WTC11 (cell line): Measurements from ENCODE around the gene CHST13. TPM values are rescaled to one million over a fixed set of nuclear protein-coding genes. Genes with fewer than 3 reads are reported as not detected.

ENCODE experiments used
- ATAC-seq: fragments of 200-7000 bp; cut with Tn5 transposase; 2 replicates; pipeline ENCODE4 v1.10.0; 2021; ENCODE audit warnings: mild to moderate bottlenecking, moderate library complexity
- CTCF ChIA-PET: fragments of 300-600 bp; sonication (Branson Sonifier 250); formaldehyde crosslinking; loops from one replicate; lab custom pipeline; 2021; ENCODE audit warnings: antibody characterized with exemption; lab: Charles Lee
- POLR2A ChIA-PET: fragments of 350-600 bp; sonication (Branson Sonifier 250); formaldehyde crosslinking; loops from one replicate; lab custom pipeline; 2021; ENCODE audit warnings: antibody characterized with exemption; lab: Charles Lee
- DNase-seq: peaks from one replicate; pipeline ENCODE4 v3.0.0; 2021; ENCODE audit warnings: low spot score
- H3K27ac Mint-ChIP-seq: 2 replicates; pipeline ENCODE4 v1.8.0; 2021; ENCODE audit warnings: mixed read lengths
- H3K27me3 Mint-ChIP-seq: 2 replicates; pipeline ENCODE4 v1.8.0; 2021; ENCODE audit warnings: low read depth, mild to moderate bottlenecking, moderate library complexity, mixed read lengths
- H3K36me3 Mint-ChIP-seq: 2 replicates; pipeline ENCODE4 v1.8.0; 2021; ENCODE audit warnings: mixed read lengths
- H3K4me1 Mint-ChIP-seq: 2 replicates; pipeline ENCODE4 v1.8.0; 2022; ENCODE audit warnings: mixed read lengths
- H3K4me3 Mint-ChIP-seq: 2 replicates; pipeline ENCODE4 v1.8.0; 2021; ENCODE audit warnings: mild to moderate bottlenecking, moderate library complexity, mixed read lengths
- H3K9me3 Mint-ChIP-seq: 2 replicates; pipeline ENCODE4 v1.8.0; 2021; ENCODE audit warnings: mixed read lengths
- ATF3 ChIP-seq: sonication (generic); formaldehyde crosslinking; conservative IDR thresholded peaks from 2 replicates; pipeline ENCODE4 v1.8.1; 2022; ENCODE audit warnings: mild to moderate bottlenecking, missing genetic modification reagents
- CBFB ChIP-seq: sonication (generic); formaldehyde crosslinking; IDR thresholded peaks from 2 replicates; pipeline ENCODE4 v1.8.1; 2022; ENCODE audit warnings: mild to moderate bottlenecking, low read depth, missing genetic modification reagents
- CDX4 ChIP-seq: fragments of 250-450 bp; sonication (Bioruptor Pico); IDR thresholded peaks from 2 replicates; pipeline ENCODE4 v1.9.0; 2021; ENCODE audit warnings: moderate library complexity, mild to moderate bottlenecking, inconsistent platforms, borderline replicate concordance
- E2F1 ChIP-seq: sonication (generic); formaldehyde crosslinking; IDR thresholded peaks from 2 replicates; pipeline ENCODE4 v1.8.0; 2022; ENCODE audit warnings: mild to moderate bottlenecking, missing genetic modification reagents
- EMX1 ChIP-seq: fragments of 250-450 bp; sonication (Bioruptor Pico); IDR thresholded peaks from 2 replicates; pipeline ENCODE4 v1.8.0; 2021; ENCODE audit warnings: mild to moderate bottlenecking
- ERG ChIP-seq: fragments of 250-450 bp; sonication (Bioruptor Pico); IDR thresholded peaks from 2 replicates; pipeline ENCODE4 v1.8.0; 2021; ENCODE audit warnings: mild to moderate bottlenecking
- GABPB1 ChIP-seq: sonication (generic); formaldehyde crosslinking; IDR thresholded peaks from 2 replicates; pipeline ENCODE4 v1.8.1; 2023; ENCODE audit warnings: mild to moderate bottlenecking, missing genetic modification reagents
- GRHL2 ChIP-seq: fragments of 250-450 bp; sonication (Bioruptor Pico); IDR thresholded peaks from 2 replicates; pipeline ENCODE4 v1.8.0; 2022; ENCODE audit warnings: mild to moderate bottlenecking, moderate library complexity; ENCODE audit not compliant: insufficient replicate concordance, severe bottlenecking
- MAX ChIP-seq: sonication (generic); formaldehyde crosslinking; IDR thresholded peaks from 2 replicates; pipeline ENCODE4 v1.8.0; 2022; ENCODE audit warnings: mild to moderate bottlenecking, missing genetic modification reagents
- MXD4 ChIP-seq: fragments of 250-450 bp; sonication (Bioruptor Pico); IDR thresholded peaks from 2 replicates; pipeline ENCODE4 v1.8.0; 2021; ENCODE audit warnings: mild to moderate bottlenecking, moderate library complexity, borderline replicate concordance
- STAT6 ChIP-seq: sonication (generic); formaldehyde crosslinking; conservative IDR thresholded peaks from 2 replicates; pipeline ENCODE4 v1.8.1; 2023; ENCODE audit warnings: mild to moderate bottlenecking, low read depth, missing genetic modification reagents, moderate library complexity
- TEAD1 ChIP-seq: sonication (generic); formaldehyde crosslinking; IDR thresholded peaks from 2 replicates; pipeline ENCODE4 v1.8.0; 2022; ENCODE audit warnings: mild to moderate bottlenecking, missing genetic modification reagents
- TP53 ChIP-seq: sonication (generic); formaldehyde crosslinking; IDR thresholded peaks from 2 replicates; pipeline ENCODE4 v1.8.1; 2023; ENCODE audit warnings: mild to moderate bottlenecking, missing genetic modification reagents
- USF1 ChIP-seq: sonication (generic); formaldehyde crosslinking; IDR thresholded peaks from 2 replicates; pipeline ENCODE4 v1.8.0; 2022; ENCODE audit warnings: mild to moderate bottlenecking, missing genetic modification reagents
- ZNF232 ChIP-seq: sonication (generic); formaldehyde crosslinking; IDR thresholded peaks from 2 replicates; pipeline ENCODE4 v1.8.0; 2022; ENCODE audit warnings: mild to moderate bottlenecking, missing genetic modification reagents
- ZNF416 ChIP-seq: fragments of 250-450 bp; sonication (Bioruptor Pico); IDR thresholded peaks from 2 replicates; pipeline ENCODE4 v1.9.0; 2021; ENCODE audit warnings: mild to moderate bottlenecking, inconsistent platforms
- total RNA-seq: library from RNA; stranded (reverse); gene quantifications from 3 replicates; pipeline ENCODE4 v1.2.3, GENCODE V29; 2021

The CHST13 gene
- total RNA-seq, 1 experiment from 2014 or later: 4.1 TPM

- POLR2A ChIA-PET: no interaction called here
- no peak for DNase-seq
- Mint-ChIP-seq H3K27ac (no peak overlapping the region), H3K27me3 (no peaks in the 10 kb centered on the region; the same call in 1 of the 2 replicates), H3K9me3 (no peaks in the 10 kb centered on the region), H3K4me3 (no peak overlapping the region), H3K4me1 (peaks cover 15% of the 10 kb centered on the region), H3K36me3 (no peaks in the 10 kb centered on the region)
- CTCF ChIA-PET: interaction anchor here (0.7 kb wide), 1 partner anchor 800 kb away, joined by 3 read pairs; no protein-coding TSS in a partner anchor
- TF ChIP-seq STAT6 (CRISPR knock-in tag): no peak
- TF ChIP-seq ERG (CRISPR knock-in tag): no peak
- TF ChIP-seq GABPB1 (CRISPR knock-in tag): no peak
- TF ChIP-seq MXD4 (CRISPR knock-in tag): no peak
- TF ChIP-seq E2F1 (CRISPR knock-in tag): no peak
- ATAC-seq: no peak
These were observed 30.9 kb downstream of the CHST13 start for GRCh38 chr3:126554560-126555525.

GRCh38 chr3:126555795-126556636, 32.1 kb downstream of the CHST13 start:
- ChIA-PET CTCF (no interaction called here), POLR2A (no interaction called here)
- Mint-ChIP-seq H3K9me3 (no peaks in the 10 kb centered on the region), H3K27ac (no peak overlapping the region), H3K4me1 (peaks cover 5% of the 10 kb centered on the region; the same call in 1 of the 2 replicates), H3K27me3 (no peaks in the 10 kb centered on the region; the same call in 1 of the 2 replicates), H3K4me3 (no peak overlapping the region), H3K36me3 (no peaks in the 10 kb centered on the region)
- TF ChIP-seq TP53 (CRISPR knock-in tag): no peak
- no peak for TF ChIP-seq GRHL2 (CRISPR knock-in tag)
- no peak for TF ChIP-seq USF1 (CRISPR knock-in tag)
- no peak for TF ChIP-seq MAX (CRISPR knock-in tag)
- no peak for TF ChIP-seq TEAD1 (CRISPR knock-in tag)
- DNase-seq (no peak), ATAC-seq (no peak)

GRCh38 chr3:126556637-126557414, 32.9 kb downstream of the CHST13 start:
- H3K27ac Mint-ChIP-seq: no peak overlapping the region
- no peak for ATAC-seq
- peaks cover 4% of the 10 kb centered on the region; the same call in 1 of the 2 replicates for H3K9me3 Mint-ChIP-seq
- H3K27me3 Mint-ChIP-seq: no peaks in the 10 kb centered on the region; the same call in 1 of the 2 replicates
- H3K4me3 Mint-ChIP-seq: no peak overlapping the region
- CTCF ChIA-PET: no interaction called here
- H3K36me3 Mint-ChIP-seq: no peaks in the 10 kb centered on the region
- POLR2A ChIA-PET: no interaction called here
- DNase-seq: no peak
- H3K4me1 Mint-ChIP-seq: peaks cover 4% of the 10 kb centered on the region; the same call in 1 of the 2 replicates
- TF ChIP-seq ATF3 (CRISPR knock-in tag) (no peak), CBFB (no peak), STAT6 (CRISPR knock-in tag) (no peak), GRHL2 (CRISPR knock-in tag) (no peak), EMX1 (CRISPR knock-in tag) (no peak), ZNF232 (CRISPR knock-in tag) (no peak), ZNF416 (no peak), CDX4 (CRISPR knock-in tag) (no peak)
